Measurements from ENCODE around the gene NPY4R2.
"Not testable (repeated sequence)": the region's sequence is repeated elsewhere in the genome, so short reads cannot be mapped to it uniquely, and the experiment has no call there.

Gene NPY4R2

GRCh38 chr10:47933462-47933861 is 15.0 kb downstream of the NPY4R2 start:
- DNase-seq (ENCODE audit: low read depth): not testable (repeated sequence)

GRCh38 chr10:47936772-47937228 is 18.3 kb downstream of the NPY4R2 start:
- not testable (repeated sequence) for DNase-seq (ENCODE audit: low read depth)

DNA sequence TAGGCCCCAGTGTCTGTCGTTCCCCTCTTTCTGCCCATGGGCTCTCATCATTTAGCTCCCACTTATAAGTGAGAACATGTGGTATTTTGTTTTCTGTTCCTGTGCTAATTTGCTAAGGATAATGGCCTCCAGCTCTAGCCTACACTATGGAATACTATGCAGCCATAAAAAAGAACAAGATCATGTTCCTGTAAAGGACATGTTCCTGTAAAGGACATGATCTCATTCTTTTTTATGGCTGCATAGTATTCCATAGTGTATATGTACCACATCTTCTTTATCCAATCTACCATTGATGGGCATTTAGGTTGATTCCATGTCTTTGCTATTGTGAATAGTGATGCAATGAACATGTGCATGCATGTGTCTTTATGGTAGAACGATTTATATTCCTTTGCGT is 19.2 kb downstream of the NPY4R2 start:
- not testable (repeated sequence) for DNase-seq (ENCODE audit: low read depth)

DNA sequence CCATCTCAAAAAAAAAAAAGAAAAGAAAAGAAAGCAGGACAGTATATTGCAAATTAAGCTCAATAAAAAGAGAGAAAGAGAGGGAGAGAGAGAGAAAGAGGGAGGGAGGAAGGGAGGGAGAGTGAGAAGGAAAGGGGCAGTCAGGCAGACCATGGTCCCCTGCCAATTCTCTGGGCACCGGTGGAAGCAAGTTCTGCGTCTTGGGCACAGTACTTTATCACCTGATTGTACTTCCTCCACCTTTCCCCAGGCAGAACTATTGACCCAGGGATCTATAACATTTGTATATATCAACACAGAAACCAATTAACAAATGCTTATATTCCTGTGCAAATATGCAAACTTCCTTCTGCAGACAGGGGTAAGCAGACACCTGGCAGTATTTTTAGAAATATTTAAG is 22.4 kb downstream of the NPY4R2 start:
- DNase-seq (ENCODE audit: low read depth): not testable (repeated sequence)

GRCh38 chr10:47941379-47941778 is 22.9 kb downstream of the NPY4R2 start:
- not testable (repeated sequence) for DNase-seq (ENCODE audit: low read depth)

GRCh38 chr10:47942351-47943019 is 24.0 kb downstream of the NPY4R2 start:
- not testable (repeated sequence) for DNase-seq (ENCODE audit: low read depth)

GRCh38 chr10:47943328-47943727 is 24.9 kb downstream of the NPY4R2 start:
- DNase-seq (ENCODE audit: low read depth): not testable (repeated sequence)

- DNase-seq (ENCODE audit: low read depth): not testable (repeated sequence)
These were observed 29.0 kb downstream of the NPY4R2 start for GRCh38 chr10:47947424-47947823.

DNA sequence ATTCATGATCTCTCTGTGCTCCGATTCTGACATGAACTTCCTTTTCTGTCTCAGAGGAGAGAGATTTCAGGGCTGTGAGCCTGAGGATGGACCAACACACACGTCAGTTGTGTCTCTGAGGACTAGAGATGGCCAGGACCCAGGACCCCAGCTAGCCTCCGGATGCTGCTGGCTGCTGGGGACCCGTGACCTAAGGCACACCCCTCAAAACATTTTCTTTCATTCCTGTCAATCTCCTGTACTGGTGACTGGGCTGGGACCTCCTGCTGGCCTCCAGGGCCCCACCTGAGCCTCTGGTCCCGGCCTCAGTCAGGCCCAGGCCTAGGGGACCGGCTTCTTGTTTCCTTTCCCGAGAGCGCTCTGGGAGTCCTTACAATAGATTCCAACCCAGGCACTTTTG is 38.7 kb downstream of the NPY4R2 start:
- DNase-seq (ENCODE audit: low read depth): not testable (repeated sequence)

DNA sequence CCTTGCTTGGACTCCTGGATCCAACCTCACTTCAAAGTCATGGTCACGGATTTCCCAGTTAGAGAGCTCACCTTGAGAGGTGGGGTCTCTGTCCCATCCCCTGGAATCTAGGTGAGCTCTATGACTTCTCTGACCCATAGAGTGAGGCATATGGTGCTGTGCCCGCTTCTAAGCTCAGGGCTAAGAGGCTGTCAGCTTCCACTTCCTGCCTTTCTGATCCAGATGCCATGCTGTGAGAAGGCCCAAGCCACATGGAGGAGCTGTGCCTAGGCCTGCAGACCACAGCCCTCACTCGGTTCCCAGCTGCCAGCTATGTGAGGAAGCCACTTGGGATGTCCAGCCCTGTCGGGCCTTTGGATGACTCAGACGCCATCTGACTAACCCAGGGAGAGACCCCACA is 41.2 kb downstream of the NPY4R2 start:
- not testable (repeated sequence) for DNase-seq (ENCODE audit: low read depth)

- not testable (repeated sequence) for DNase-seq (ENCODE audit: low read depth)
These were observed 42.2 kb downstream of the NPY4R2 start for GRCh38 chr10:47960699-47961098.

DNA sequence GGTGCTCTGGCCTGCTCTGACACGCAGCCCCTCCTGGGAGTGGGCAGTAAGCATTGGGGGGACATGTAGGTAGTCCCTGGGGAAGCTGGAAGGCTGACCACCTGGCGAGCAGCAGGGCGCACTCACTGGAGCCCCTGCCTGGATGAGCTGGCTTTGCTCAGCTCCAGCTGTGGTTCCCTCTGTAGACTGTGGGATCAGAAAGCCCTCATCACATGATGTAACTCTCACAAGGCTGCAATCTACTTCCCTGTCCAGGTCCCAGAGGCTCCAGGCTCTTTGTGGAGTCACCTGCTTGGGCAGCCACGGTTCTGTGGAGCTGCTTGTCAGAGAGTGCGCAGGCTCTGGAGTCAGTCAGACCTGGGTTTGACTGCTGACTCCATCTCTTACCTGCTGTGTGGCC is 44.3 kb downstream of the NPY4R2 start:
- not testable (repeated sequence) for DNase-seq (ENCODE audit: low read depth)

DNA sequence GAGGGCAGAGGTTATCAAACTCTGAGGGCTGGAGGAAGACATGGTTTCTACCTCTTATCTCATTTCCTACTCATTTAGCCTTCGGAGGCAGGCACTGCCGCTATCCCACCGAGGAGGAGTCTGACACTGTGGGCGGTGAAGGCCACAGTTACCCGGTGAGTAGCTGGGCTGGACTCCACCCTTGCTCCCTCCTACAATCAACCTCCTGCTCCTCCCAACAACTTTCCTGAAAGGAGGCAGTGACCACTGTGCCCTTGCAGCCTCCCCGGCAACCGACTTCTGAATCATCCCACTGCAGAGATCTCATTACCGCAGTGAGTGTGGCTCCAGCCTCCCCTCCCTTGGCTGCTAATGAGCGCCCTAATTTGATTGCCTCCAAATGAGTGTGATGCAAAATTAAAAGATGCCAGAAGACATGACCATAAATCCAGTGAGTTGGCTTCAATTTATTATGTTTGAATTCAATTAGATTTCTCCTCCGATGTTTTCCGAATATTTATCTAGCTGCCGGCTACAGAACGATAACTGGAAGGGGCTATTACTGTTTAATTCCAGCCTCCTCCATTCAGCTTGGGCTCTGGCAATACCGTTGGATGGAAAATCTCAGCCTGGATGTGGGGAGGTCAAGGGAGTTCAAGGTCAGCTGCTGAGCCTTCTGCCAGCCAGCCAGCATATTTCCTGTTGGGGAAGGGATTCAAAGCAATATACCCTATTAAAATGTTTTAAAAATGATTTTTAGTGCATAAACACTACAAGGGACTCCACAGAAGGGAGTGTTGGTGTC is 46.0 kb downstream of the NPY4R2 start:
- not testable (repeated sequence) for DNase-seq (ENCODE audit: low read depth)

GRCh38 chr10:47968988-47969387 is 50.5 kb downstream of the NPY4R2 start:
- DNase-seq (ENCODE audit: low read depth): not testable (repeated sequence)

- DNase-seq (ENCODE audit: low read depth): not testable (repeated sequence)
These were observed 51.6 kb downstream of the NPY4R2 start for GRCh38 chr10:47970047-47970446.

GRCh38 chr10:47971598-47971997 is 53.1 kb downstream of the NPY4R2 start:
- not testable (repeated sequence) for DNase-seq (ENCODE audit: low read depth)

DNA sequence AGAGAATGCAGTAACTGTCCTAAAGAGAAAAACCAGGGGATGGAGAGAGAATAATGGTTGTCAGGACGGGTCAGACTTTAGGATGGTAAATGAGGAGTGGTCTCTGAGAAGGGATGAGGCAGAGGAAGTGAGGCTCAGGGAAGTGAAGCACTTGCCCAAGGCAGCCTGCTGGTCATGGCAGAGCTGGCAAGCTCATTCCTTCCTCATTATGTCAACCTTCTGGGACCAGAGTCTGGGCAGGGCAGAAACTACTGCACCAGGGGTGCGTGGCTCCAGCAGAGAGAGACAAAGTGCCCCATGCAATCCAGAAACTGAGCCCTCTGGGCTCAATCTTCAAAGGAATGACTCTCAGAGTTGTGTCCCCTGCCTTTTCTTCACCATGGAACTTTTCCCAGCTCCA is 53.6 kb downstream of the NPY4R2 start:
- DNase-seq (ENCODE audit: low read depth): not testable (repeated sequence)

Data from stimulated activated CD8-positive, alpha-beta memory T cell treated with anti-CD3 and anti-CD28 coated beads, Interleukin-7, amount 100 ng/mL, for 24 hours (primary cell).